Activated CD4-positive, alpha-beta T cell treated with anti-CD3 and anti-CD28 coated beads, Interleukin-2, amount 10 ng/mL, durations not matched to agents 7 days and 5 days (primary cell): ENCODE data around the gene PLA2G4B. TPM values are rescaled to one million over a fixed set of nuclear protein-coding genes. Genes with fewer than 3 reads are reported as not detected.

ENCODE experiments used
- microRNA-seq: library from miRNA; unstranded; fragments of <30 nt; microRNA quantifications from one replicate; pipeline ENCODE4 v1.2.0, GENCODE V29; 2021; ENCODE audit warnings: borderline microRNAs expressed, borderline replicate concordance
- total RNA-seq, 2 experiments: library from RNA; stranded (reverse); gene quantifications; one replicate each; pipeline ENCODE4 v1.2.3, GENCODE V29; 2021

Gene PLA2G4B
- total RNA-seq, 2 experiments from 2014 or later: 10.5 to 17.0 TPM

Small RNAs within 50 kb of the gene (microRNA-seq; reads per million reads assigned to microRNA genes)
- not detected for gene MIR4310

Other genes starting within 250 kb of the PLA2G4B start
- 10 to 100 TPM; 33.0 to 35.2 TPM for gene MGA, start 178.4 kb upstream of the PLA2G4B start, total RNA-seq
- gene MAPKBP1, start 64.4 kb upstream of the PLA2G4B start, total RNA-seq: 10 to 100 TPM; 29.8 to 31.2 TPM
- 10 to 100 TPM; 23.9 to 28.4 TPM for gene JMJD7, start 10.8 kb upstream of the PLA2G4B start, total RNA-seq
- 1 to 10 TPM; 1.2 to 1.5 TPM for gene SPTBN5, start 55.2 kb downstream of the PLA2G4B start, total RNA-seq
- gene EHD4, start 133.7 kb downstream of the PLA2G4B start, total RNA-seq: 10 to 100 TPM; 14.5 TPM
- not detected for gene PLA2G4E, start 182.2 kb downstream of the PLA2G4B start, total RNA-seq